SK-N-MC (cell line): Measurements from ENCODE around the gene PPOX.

Experiments used
- EZH2 ChIP-seq: fragments of 200-600 bp; sonication (generic); IDR thresholded peaks from one replicate; pipeline ENCODE4 v1.6.1; 2017; ENCODE audit warnings: antibody characterized with exemption
- FOXP2 ChIP-seq: optimal IDR thresholded peaks from 2 replicates; pipeline ENCODE3; 2011; ENCODE audit warnings: mild to moderate bottlenecking, moderate library complexity; ENCODE audit not compliant: insufficient read depth; ENCODE audit errors: extremely low read length, control extremely low read depth
- POLR2AphosphoS5 ChIP-seq: IDR thresholded peaks from 2 replicates; pipeline ENCODE4 v1.6.1; 2012; ENCODE audit warnings: mild to moderate bottlenecking, low read depth, low read length, borderline replicate concordance

DNA sequence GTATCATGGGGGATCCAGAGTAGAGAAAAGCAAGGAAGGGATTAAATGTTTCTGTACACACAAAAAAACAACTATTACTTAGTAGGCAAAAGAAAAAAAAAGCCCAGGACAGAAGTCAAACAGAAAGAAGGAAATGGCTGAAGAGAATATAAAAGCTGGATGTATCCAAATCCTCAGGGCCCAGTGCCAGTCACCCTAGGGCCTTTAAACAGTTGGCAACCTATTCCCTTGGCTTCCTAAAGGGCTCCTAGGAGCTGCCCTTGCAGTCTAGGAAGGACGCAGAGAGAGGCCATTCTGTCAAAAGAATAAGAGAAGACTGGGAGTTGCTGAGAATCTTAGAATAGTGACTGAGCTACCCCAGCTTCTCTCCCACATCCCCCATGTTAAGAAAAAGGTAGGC is 6.1 kb downstream of the PPOX start:
- TF ChIP-seq EZH2: no peak
- no peak for TF ChIP-seq POLR2AphosphoS5
- no peak for TF ChIP-seq FOXP2
